ENCODE measurements around the gene C5orf24.
"Not testable (repeated sequence)": the region's sequence is repeated elsewhere in the genome, so short reads cannot be mapped to it uniquely, and the experiment has no call there.

The C5orf24 gene

DNA sequence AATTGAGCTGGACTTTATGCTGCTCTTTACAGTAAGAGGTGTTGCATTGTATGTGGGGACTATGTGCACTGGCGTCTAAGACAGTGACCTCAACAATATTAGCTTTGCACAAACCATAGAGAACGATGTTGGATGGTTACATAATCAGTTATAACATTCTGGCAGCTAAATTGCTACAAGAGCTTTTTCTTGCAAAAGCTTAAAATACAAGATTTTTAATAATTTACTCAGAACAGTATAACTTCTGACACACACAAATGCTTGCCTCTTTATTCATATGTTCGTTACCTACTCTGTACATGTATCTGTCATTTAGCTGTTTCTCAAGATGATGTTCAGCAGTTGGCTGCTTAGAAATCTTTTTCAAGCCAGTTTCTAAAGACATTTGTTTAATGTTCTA lies 11.6 kb downstream of the C5orf24 start:
- no peak for DNase-seq (ENCODE audit: low spot score)

DNA sequence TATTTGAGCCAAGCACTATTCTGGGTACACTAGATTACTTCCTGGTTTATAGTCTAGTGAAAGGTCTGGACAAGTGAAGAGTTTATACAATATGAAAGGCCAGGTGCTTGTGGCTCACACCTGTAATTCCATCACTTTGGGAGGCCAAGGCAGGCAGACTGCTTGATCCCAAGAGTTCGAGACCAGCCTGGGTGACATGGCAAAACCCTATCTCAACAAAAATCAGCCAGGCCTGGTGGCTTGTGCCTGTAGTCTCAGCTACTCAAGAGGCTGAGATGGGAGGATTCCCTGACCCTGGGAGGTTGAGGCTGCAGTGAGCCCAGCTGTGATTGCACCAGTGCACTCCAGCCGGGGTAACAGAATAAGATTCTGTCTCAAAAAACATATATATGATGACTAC lies 18.9 kb downstream of the C5orf24 start:
- no peak for DNase-seq (ENCODE audit: low spot score)

DNA sequence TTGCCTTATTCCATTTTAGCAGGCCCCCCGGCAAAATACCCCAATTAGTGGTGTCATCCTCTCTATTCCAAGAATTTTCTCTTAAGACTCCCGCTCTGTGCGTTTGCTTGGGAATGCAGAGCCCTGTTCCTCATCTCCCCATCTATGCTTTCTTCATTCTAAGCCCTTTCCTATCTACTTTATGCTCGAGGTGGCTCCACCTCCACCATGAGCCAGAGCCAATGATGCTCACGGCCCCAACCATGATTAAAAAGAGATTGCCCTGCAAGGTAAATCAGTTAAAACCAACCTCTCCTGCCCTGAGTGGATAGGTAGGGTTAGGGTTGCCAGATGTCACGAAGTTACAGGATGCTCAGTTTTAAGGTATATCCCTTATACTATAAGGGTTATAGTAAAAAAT lies 27.7 kb downstream of the C5orf24 start:
- peak; percentile 9 for DNase-seq (ENCODE audit: low spot score)

DNA sequence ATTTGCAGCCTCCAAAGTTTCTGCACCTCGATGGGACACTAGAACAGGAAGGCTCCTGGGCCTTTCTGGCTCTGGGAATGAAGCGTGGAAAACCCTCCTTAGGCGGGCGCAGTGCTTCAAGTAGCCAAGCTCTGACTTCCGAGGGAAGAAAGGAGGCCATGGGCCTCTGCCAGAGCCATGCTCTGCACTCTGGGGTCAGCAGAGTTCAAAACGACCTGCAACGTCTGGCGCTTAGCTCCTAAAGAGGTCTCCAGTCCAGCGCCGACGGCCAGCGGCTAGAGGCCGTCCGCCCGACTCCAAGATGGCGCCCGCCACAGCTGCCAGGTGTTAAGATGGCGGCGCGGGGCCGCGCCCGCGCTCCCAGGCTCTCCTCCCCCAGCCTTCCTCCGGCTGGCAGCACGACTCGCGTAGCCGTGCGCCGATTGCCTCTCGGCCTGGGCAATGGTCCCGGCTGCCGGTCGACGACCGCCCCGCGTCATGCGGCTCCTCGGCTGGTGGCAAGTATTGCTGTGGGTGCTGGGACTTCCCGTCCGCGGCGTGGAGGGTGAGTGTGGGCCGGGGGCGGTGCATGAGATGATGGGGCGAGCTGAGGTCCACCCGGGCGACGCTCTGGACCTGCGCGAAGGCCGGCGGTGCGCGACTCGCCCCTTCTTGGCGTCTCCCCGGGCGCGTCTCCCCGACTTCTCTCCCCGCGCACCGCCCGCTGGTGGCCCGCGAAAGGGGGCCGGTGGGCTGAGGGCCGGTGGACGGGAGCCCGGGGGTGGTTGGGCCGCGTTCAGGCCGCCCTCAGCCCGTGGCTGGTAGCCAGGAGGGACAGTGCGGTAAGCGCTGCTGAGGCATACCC lies 28.4 kb downstream of the C5orf24 start, which contains the start of gene TXNDC15:
Gene TXNDC15 (plus strand): TSS at position 385 of the 844 bp plus-strand sequence. CDS start 57 bp downstream, at position 442.
- DNase-seq (ENCODE audit: low spot score) = peak; percentile 75

DNA sequence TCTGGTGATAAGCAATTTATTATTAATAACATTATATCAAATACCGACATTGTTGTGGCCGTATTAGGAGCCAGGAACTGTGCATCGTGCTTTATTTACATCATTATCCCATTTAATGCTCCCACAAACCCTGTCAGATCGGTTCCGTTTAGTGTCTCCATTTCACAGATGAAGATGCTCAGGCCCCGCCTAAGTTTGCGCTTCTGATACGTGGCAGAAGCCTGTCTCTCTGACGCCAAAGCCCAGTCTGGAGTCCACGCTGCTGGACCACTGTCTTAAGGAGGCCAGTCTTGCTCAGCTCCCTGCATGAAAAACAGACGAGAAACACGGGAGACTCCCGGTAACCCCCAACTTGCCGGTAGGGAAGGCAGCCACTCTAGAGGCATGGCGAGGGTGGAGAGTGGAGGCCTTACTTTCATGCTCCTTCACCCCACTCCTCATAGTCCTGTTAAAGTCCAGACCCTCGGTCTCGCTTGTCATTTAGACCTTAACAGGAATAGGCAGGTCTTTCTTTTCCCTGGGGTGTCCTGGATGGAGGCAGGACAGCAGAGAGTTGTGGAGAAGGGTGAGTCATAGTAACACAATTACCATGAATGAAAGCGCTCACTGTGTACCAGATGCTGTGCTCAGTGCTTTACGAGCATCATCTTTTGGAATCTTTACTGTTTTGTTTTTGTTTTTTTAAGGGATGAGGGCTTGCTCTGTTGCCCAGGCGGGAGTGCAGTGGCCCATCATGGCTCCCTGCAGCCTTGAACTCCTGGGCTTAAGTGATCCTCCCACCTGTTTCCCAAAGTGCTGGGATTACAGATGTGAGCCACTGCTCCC lies 29.3 kb downstream of the C5orf24 start:
- peak; percentile 30 for DNase-seq (ENCODE audit: low spot score)

DNA sequence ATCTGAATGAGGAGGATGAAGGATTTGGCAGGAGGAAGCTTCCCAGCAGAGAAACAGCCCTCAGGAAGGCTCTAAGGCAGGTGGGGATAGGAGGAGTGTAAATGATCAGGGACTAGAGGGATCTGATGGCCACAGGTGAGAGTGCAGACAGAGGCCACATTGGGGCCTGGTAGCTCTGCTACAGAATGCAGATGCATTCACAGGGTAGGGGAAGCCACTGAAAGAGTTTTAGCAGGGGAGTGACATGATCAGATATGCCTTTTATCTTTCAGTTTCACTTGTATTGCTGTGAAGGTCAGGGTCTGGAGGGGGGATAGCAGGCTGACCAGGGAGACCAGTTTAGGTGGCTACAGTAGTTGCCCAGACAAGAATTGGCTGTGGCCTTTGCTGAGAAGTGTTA lies 31.4 kb downstream of the C5orf24 start:
- DNase-seq (ENCODE audit: low spot score) = no peak

DNA sequence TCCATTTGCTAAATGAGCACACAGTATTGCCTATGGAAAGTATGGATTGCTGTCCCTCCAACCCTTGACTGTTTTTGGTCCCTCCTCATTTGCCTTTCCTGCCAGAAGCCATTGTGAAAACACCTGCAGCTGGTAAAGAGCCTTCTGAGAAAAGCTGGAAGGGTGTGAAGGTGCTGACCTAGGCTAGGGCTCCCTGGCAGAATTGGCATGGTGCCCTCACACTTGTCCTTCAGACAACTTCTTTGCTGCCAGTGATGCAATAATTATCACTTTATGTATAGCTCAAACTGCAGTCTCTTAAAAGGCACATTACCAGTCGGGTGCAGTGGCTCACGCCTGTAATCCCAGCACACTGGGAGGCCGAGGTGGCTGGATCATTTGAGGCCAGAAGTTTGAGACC lies 32.6 kb downstream of the C5orf24 start:
- no peak for DNase-seq (ENCODE audit: low spot score)

DNA sequence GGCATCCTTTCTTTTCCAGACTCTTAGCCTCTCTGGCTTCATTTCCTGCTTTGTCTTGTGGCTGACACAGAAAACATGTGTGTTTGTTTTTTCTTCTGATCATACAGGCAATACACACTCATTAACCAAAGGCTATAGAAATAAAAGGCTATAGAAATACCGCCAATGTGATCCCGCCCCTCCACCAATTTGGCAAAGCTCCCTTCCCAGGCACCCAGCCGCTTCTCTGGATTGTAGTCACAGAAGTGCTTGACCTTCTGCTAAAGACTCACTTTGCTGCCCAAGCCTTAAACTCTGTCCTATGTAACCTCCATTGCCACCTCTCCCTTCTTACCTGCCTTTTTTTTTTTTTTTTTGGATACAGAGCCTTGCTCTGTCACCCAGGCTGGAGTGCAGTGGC lies 33.7 kb downstream of the C5orf24 start:
- no peak for DNase-seq (ENCODE audit: low spot score)

DNA sequence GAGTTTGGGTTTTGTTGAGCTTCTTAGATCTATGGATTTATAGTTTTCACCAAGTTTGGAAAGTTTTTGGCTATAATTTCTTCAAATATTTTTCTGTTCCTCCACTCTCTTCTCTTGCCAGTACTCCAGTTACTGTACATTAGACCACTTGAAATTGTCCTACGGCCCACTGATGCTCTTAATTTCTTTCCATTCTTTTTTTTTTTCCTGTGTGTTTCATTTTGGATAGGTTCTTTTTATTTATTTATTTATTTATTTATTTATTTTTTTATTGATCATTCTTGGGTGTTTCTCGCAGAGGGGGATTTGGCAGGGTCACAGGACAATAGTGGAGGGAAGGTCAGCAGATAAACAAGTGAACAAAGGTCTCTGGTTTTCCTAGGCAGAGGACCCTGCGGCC lies 35.2 kb downstream of the C5orf24 start:
- DNase-seq (ENCODE audit: low spot score) = not testable (repeated sequence)

DNA sequence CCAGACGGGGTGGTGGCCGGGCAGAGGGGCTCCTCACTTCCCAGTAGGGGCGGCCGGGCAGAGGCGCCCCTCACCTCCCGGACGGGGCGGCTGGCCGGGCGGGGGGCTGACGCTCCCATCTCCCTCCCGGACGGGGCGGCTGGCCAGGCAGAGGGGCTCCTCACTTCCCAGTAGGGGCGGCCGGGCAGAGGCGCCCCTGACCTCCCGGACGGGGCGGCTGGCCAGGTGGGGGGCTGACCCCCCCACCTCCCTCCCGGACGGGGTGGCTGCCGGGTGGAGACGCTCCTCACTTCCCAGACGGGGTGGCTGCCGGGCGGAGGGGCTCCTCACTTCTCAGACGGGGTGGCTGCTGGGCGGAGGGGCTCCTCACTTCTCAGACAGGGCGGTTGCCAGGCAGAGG lies 35.9 kb downstream of the C5orf24 start:
- DNase-seq (ENCODE audit: low spot score) = not testable (repeated sequence)

DNA sequence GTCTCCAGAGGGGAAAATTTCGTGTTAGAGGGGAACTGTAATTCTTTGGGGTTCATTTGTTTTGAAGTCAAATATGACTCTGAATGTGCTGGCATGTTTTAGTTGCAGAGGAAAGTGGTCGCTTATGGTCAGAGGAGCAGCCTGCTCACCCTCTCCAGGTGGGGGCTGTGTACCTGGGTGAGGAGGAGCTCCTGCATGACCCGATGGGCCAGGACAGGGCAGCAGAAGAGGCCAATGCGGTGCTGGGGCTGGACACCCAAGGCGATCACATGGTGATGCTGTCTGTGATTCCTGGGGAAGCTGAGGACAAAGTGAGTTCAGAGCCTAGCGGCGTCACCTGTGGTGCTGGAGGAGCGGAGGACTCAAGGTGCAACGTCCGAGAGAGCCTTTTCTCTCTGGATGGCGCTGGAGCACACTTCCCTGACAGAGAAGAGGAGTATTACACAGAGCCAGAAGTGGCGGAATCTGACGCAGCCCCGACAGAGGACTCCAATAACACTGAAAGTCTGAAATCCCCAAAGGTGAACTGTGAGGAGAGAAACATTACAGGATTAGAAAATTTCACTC lies 41.9 kb downstream of the C5orf24 start:
- DNase-seq (ENCODE audit: low spot score) = no peak

DNA sequence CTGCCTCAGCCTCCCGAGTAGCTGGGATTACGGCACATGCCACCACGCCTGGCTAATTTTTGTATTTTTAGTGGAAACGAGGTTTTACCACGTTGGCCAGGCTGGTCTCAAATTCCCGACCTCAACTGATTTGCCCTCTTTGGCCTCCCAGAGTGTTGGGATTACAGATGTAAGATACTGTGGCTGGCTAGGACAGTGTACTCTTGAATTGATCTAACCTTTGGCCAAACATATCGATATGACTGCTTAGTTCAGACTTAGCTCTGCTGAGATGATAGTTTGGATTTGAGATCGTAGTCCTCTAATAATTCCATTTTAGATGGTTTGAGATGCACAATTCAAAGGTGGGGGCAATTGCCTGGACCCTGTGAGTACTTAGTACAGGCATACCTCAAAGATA lies 43.6 kb downstream of the C5orf24 start:
- no peak for DNase-seq (ENCODE audit: low spot score)

DNA sequence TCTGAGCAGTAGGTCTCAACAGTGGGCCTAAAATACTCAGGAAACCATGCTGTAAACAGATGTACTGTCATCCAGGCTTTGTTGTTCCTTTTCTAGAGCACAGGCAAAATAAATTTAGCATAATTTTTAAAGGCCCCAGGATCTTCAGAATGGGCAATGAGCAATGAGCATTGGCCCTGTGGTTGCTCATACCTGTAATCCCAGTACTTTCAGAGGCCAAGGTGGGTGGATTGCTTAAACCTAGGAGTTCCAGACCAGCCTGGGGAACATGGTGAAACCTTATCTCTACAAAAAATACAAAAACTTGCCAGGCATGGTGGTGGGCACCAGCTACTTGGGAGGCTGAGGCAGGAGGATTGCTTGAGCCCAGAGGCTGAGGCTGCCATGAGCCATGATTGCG lies 45.7 kb downstream of the C5orf24 start:
- DNase-seq (ENCODE audit: low spot score) = no peak

DNA sequence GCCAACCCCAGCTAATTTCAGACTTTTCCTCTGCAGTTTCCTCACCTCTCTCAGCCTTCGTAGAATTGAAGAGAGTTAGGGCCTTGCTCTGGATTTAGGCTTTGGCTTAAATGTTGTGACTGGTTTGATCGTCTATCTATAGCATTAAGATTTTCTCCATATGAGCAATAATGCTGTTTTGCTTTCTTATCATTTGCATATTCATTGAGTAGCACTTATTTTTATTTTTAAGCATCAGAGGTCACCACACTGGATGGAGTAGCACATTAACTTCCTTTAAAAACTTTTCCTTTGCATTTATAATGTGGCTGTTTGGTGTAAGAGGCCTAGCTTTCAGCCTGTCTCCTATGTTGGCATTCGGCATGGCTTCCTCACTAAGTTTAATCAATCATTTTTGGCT lies 46.5 kb downstream of the C5orf24 start:
- DNase-seq (ENCODE audit: low spot score) = no peak

DNA sequence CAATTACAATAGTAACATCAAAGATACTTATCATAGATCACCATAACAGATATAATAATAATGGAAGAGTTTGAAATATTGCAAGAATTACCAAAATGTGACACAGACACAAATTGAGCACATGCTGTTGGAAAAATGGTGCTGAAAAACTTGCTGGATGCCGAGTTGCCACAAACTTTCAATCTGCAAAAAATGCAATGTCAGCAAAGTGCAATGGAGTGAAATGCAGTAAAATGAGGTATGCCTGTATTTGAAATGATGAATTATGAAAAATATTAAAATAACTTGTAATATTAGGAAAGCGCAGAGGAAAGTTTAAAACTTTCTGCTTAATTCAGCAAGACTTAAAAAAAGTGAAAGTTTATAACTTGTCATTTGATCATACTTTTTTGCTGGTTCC lies 47.2 kb downstream of the C5orf24 start:
- no peak for DNase-seq (ENCODE audit: low spot score)

DNA sequence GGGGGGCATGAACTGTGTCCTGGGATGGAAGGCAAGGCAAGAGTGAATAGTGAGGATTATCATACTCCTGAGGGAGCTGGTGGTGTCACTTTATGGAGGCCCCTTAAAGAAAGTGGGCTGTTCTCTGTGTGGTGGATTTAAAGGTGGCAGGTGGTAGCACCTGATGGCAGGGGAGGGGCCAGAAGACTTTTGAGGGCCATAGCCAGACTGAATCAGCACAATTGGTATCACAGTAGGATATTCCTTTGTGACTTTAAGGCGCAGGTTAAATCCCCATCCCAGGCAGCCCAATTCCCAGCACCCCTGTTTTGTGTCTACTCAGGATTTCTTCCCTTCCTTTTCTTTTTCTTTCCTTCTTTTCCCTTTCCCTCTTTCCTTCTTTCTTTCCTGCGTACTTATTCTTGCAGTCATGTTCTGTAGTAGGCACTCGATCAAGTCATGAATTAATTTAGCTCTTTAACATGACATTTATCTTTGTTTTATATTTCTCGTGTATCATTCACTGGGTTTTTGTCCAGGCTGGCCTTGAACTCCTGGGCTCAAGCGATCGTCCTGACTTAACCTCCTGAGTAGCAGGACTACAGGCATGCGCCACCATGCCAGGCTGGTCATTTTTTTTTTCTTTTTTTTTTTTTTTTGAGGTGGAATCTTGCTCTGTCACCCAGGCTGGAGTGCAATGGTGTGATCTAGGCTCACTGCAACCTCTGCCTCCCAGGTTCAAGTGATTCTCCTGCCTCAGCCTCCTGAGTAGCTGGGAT lies 48.2 kb downstream of the C5orf24 start:
- no peak for DNase-seq (ENCODE audit: low spot score)

DNA sequence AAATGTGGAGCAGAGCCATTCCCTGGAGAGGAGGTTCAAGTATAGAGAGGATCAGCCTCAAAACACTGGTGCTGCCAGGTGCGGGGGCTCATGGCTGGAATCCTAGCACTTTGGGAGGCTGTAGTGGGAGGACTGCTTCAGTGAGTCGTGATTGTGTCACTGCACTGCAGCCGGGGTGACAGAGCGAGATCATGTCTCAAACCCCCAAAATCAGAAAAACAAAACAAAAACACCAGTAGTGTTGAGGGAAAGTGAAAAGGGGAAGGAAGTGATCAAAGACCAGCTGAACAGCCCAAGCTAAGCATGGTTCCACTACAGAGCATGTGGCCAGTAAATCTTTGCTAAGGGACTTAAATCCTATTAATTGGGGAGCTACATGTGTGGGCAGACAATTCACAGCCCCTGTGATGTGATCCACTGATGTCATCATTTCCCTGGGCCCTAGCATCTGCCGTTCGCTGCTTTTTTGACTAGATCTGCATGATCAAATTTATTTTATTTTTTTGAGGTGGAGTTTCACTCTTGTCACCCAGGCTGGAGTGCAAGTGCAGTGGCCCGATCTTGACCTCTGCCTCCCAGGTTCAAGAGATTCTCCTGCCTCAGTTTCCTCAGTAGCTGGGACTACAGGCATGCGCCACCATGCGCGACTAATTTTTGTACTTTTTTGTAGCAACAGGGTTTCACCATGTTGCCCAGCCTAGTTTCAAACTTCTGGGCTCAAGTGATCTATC lies 56.5 kb downstream of the C5orf24 start:
- DNase-seq (ENCODE audit: low spot score) = no peak

DNA sequence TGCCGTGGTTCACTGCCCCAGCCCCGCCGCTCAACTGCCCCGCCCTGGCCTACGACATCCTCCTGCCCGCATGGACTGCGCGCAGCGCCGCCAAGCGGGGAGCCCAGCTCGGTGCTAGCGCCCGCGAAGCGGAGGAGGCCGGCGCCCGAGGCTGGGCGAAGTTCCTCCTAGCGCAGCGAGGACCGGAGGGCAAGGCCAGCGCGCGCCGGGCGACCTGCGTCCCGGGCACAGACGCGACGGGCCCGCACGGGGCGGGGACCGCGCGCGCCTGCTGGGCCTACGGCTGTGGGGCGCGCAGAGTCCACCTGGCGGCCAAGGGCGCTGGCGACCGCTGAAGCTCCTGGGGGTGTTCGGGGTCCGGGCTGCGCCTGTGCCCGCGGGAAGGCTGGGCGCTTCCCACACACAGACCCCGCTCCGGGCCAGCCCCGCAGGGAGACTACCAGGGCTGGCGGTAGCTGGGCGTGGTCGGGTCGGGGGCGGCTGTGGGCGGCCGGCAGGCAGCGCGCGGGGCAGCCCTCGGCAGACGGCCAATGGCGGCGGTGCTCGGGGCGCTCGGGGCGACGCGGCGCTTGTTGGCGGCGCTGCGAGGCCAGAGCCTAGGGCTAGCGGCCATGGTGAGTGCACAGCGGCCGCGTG lies 59.0 kb downstream of the C5orf24 start, which contains the start of gene PCBD2:
Gene PCBD2 (plus strand): TSS at position 522 of the 636 bp plus-strand sequence. CDS start 9 bp downstream, at position 531.
- peak; percentile 94 for DNase-seq (ENCODE audit: low spot score)

DNA sequence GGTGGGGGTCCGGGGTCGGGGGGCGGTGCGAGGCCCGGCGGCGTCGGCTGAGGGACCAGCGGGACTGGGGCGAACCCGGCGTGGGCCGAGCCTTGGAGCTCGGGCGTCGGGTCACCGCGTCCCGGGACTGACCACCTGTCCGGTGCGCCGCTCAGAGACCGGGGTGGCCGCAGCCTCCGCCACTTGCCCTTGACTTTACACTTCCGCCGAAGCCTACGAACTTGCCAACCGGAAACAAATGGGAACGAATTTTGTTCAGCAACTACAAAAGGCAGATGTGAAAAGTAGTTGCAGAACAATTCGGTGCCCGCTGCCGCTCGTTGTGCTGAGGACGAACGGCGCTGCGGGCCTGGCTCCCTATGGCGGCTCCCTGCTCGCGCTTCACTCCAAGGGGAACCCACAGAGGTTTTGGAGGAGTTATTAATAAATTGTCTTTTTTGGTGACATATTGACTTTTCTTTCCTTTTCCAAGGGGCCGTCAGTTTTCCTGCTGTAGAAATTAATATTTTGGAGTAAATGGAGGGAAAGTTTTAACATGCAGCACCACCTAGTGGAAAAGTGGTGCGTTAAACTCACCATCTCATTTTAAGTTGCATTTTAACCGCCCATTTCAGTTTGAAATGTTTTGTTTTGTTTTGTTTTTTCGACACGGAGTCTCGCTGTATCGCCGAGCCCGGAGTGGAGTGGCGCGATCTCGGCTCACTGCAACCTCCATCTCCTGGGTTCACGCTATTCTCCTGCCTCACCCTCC lies 59.7 kb downstream of the C5orf24 start:
- DNase-seq (ENCODE audit: low spot score) = peak; percentile 64

DNA sequence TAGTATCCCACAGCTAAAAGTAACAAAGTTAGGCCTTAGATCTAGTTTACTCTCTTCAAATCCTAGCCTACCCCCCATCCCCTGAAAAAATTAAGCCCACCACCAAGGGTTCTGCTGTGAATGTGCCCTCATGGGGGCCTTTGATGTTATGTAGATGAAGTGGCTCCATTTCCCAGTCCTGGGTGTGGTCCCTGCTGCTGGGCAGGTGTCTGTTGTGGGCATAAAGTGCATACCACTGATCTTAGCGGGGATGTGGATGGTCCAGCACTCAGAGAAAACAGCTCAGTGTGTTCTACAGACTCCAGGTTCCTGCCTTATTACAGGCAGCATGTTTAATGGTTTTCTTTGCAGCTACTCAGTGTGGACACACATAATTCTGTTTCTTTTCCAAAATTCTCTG lies 61.0 kb downstream of the C5orf24 start:
- DNase-seq (ENCODE audit: low spot score) = no peak

All from CD4-positive, alpha-beta T cell treated with Interleukin-15 for 4 hours (primary cell).